GM23248 (cell line): Measurements from ENCODE around the gene ZNF536.

Experiments used
- EZH2 ChIP-seq: fragments of 200-600 bp; sonication (generic); IDR thresholded peaks from 2 replicates; pipeline ENCODE4 v1.6.1; 2018; ENCODE audit warnings: antibody characterized with exemption, mild to moderate bottlenecking; ENCODE audit not compliant: insufficient read depth, poor library complexity, severe bottlenecking
- EZH2phosphoT487 ChIP-seq: fragments of 200-600 bp; sonication (generic); IDR thresholded peaks from 2 replicates; pipeline ENCODE4 v1.6.1; 2018; ENCODE audit warnings: antibody characterized with exemption, moderate library complexity, mild to moderate bottlenecking, low read depth; ENCODE audit not compliant: insufficient read depth

- TF ChIP-seq EZH2 (no peak), EZH2phosphoT487 (no peak)
Observed at GRCh38 chr19:30519607-30520205, 147.5 kb downstream of the ZNF536 start.
